ENCODE measurements around the gene TIMP2. TPM values are rescaled to one million over a fixed set of nuclear protein-coding genes. Genes with fewer than 3 reads are reported as not detected.

Gene TIMP2
- total and polyA plus RNA-seq, 2 of the 4 experiments (the other 2 are of a cell fraction), result 43.9 to 416 TPM

GRCh38 chr17:78884876-78885667, 40.1 kb downstream of the TIMP2 start:
- H3K4ac ChIP-seq (ENCODE audit: low read depth, low read length), result peak overlapping the region; percentile 98
- peak overlapping the region; percentile 100 for H2AK9ac ChIP-seq (replicated peaks; ENCODE audit: low read depth, low read length, poor library complexity)
- H2BK5ac ChIP-seq (ENCODE audit: low read depth, low read length, poor library complexity, severe bottlenecking), result peak overlapping the region; percentile 99
- peak overlapping the region; percentile 91 for H3K14ac ChIP-seq (replicated peaks; ENCODE audit: low read depth, low read length)
- H2AFZ ChIP-seq (replicated peaks; ENCODE audit: low read length, poor library complexity), result no peak overlapping the region
- peak overlapping the region; percentile 78 for H2BK15ac ChIP-seq (ENCODE audit: low read depth, low read length)
- peak overlapping the region; percentile 97 for H3K23ac ChIP-seq (ENCODE audit: low read depth, low read length)
- ATAC-seq (ENCODE audit: low read depth) (no peak), DNase-seq (no peak)
- H3K27me3 ChIP-seq (ENCODE audit: control insufficient read depth, insufficient read depth, low read length), result no peaks in the 10 kb centered on the region
- H3K18ac ChIP-seq (ENCODE audit: low read depth, low read length), result peak overlapping the region; percentile 80; the same call in 1 of the 2 replicates
- BruUV-seq (replicated peaks), result no TSS peak
- 95% methylated on average over 12 of the region's 24 CpGs; no CpG with 5 or more reads in 1 of the 2 experiments for WGBS, 2 experiments (ENCODE audit: extremely low coverage in 2 of 2, insufficient read length in 1 of 2)
- H4K5ac ChIP-seq (ENCODE audit: low read depth, low read length), result peak overlapping the region; percentile 75; the same call in 1 of the 2 replicates
- ChIA-PET CTCF (no interaction called here), POLR2A (ENCODE audit: unreplicated experiment) (no interaction called here)
- peaks cover 30 to 90% of the 10 kb centered on the region in 2 experiments for H3K79me1 ChIP-seq (ENCODE audit: low read depth in 1 of 2, low read length in 2 of 2)
- H3K27ac ChIP-seq (ENCODE audit: insufficient read depth, low read length), result peak overlapping the region; percentile 86
- peaks cover 51% of the 10 kb centered on the region for H3K9me1 ChIP-seq (ENCODE audit: insufficient read depth, low read length)
- in situ Hi-C loops (cut with MboI; ENCODE audit: low sequenced_read_pairs), result no loop called here
- H4K20me1 ChIP-seq (ENCODE audit: insufficient read depth, low read length), result peaks cover 49% of the 10 kb centered on the region
- H3K4me2 ChIP-seq (ENCODE audit: low read depth, low read length), result peak overlapping the region; percentile 76; the same call in 1 of the 2 replicates
- peak overlapping the region; percentile 61; the same call in 1 of the 2 replicates for H3K56ac ChIP-seq (ENCODE audit: extremely low read depth, insufficient read depth, low read length)
- peaks cover 45% of the 10 kb centered on the region for H3K4me1 ChIP-seq (ENCODE audit: control insufficient read depth, insufficient read depth, low read length)
- peak overlapping the region; percentile 98 for H2BK120ac ChIP-seq (ENCODE audit: low read depth, low read length)
- no peak overlapping the region for H3K4me3 ChIP-seq (ENCODE audit: insufficient read depth, low read depth, low read length)
- intact Hi-C loops (cut with micrococcal nuclease), result no loop called here
- TF ChIP-seq USF2 (IDR thresholded peaks at IDR 0.05; ENCODE audit: low read depth, low read length), result no peak
- TF ChIP-seq MAFK (IDR thresholded peaks at IDR 0.05; ENCODE audit: low read depth, low read length), result 0 out of 2 replicates have a peak, but pooled peaks have one; percentile 30
- peak overlapping the region; percentile 97 for H2AK5ac ChIP-seq (ENCODE audit: low read depth, low read length)
- peaks cover 4% of the 10 kb centered on the region; the same call in 1 of the 2 replicates for H3K36me3 ChIP-seq (ENCODE audit: control insufficient read depth, insufficient read depth, low read length)
- peak overlapping the region; percentile 85; a peak in 3 of 4 replicates for H4K8ac ChIP-seq (ENCODE audit: low read depth in 2 of 2, low read length in 2 of 2)
- no peaks in the 10 kb centered on the region for H3K9me3 ChIP-seq (ENCODE audit: control insufficient read depth, insufficient read depth, low read length)
- H3K9ac ChIP-seq (ENCODE audit: low read depth, low read length), result peak overlapping the region; percentile 79
- dilution Hi-C loops (cut with HindIII; ENCODE audit: low sequenced_read_pairs, unreplicated experiment), result no loop called here
- H2BK20ac ChIP-seq (ENCODE audit: low read depth, low read length), result peak overlapping the region; percentile 92
- H4K91ac ChIP-seq (ENCODE audit: insufficient read depth, low read depth, low read length), result peak overlapping the region; percentile 98
